Dedifferentiated amniotic fluid mesenchymal stem cell (primary cell): ENCODE data around the gene PPP6R1.

Experiments
- DNase-seq: peaks from one replicate; pipeline ENCODE4 v3.0.0-alpha.2; 2016; ENCODE audit errors: extremely low spot score

Gene PPP6R1

GRCh38 chr19:55258828-55259539 lies at the start of gene PPP6R1:
PPP6R1 (minus strand) TSS chr19:55259017; CDS start chr19:55247103, 11,914 bp downstream.
- DNase-seq = peak; percentile 100

DNA sequence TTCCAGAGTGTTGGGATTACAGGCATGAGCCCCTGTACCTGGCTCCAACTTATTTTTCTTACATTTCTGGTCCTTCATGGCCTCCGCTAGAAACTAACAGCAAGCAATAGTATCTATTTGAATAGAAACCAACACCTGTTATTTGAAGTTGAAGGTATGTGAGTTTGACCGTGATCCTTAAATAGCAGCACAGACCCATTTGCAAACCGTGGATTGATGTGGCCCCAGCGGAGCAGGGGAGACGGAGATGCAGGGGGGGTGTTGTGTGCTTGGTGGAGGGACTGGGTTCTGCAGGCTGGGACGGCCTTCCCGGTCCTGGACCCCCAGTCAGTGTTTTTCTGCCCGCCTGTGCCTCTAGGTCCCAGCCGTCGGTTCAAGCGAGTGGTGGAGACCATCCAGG lies 49.5 kb upstream of the PPP6R1 start:
- no peak for DNase-seq

DNA sequence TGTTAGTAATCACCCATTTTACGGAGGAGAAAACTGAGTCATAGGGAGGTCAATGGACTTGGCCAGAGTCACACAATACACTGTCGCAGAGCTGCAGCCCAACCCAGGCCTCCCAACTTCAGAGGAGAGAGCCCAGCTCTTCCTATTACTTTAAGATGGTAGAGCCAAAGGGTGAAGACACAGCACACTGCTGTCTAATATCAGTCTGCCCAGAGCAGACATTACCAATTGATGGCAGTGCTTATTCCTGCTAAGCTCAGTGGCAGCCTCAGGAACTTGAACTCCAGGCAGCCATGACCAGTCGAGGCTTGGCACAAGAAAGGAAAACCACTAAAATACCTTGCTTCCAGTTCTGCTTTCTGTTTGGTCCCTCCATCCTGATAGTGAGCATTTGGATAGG lies 47.9 kb upstream of the PPP6R1 start:
- no peak for DNase-seq

DNA sequence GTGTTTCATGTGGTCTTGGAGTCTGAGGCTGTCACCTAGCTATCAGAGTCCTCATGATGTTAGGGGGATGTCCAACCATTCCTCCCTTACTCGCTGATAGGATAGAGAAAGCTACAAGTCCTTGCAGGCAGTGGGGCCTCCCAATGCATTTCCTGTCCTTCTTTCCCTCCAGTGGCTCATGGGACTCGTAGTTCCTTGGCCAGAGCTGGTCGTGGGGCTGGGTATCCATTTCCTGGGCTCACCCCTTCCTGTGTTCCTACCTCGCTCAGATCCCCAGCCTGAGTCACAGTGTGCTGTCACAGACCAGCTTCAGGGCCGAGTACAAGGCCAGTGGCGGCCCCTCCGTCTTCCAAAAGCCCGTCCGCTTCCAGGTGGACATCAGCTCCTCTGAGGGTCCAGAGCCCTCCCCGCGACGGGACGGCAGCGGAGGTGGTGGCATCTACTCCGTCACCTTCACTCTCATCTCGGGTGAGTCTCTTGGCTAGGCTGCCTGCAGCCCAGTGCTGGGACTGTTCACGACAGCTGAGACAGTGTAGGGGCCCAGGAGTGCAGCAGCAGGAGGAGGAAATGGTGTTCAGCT lies 47.3 kb upstream of the PPP6R1 start:
- no peak for DNase-seq

DNA sequence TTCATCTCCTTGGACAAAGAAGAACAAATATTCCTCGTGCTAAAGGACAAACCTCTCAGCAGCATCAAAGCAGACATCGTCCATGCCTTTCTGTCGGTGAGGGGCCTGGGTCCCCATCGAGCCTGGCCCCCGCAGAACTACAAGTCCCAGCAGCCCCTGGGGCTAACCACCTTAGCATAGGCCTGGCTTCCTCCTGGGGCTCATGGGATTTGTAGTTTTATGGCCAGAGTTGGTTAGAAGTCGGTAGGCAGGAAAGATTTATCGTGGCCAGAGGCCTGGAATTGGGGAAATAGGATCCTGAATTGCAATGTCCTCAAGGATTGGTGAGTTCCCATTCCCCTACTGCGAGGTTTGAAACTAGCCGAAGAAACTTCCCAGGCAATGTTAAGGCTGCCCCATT lies 46.7 kb upstream of the PPP6R1 start:
- DNase-seq = no peak

DNA sequence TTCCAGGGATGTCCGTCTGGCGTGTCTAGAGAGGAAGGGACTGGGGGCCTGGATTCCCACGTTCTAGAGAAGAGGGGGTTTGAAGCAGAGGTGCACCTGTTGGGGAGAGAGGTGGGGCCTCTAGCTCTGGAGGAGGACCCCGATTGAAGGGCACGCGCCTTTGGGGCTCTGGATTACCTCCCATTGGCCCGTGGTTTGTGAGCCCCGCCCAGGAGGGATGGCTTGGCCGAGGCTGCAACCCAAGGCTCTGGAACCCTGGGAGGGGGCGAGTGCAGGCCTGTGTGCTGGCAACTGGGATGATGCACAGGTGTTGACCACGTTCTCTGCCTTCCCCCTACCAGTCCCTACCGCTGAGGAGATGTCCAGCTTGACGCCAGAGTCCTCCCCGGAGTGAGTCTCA lies 46.2 kb upstream of the PPP6R1 start:
- no peak for DNase-seq

- no peak for DNase-seq
Observed at GRCh38 chr19:55304279-55304978, 45.6 kb upstream of the PPP6R1 start.

DNA sequence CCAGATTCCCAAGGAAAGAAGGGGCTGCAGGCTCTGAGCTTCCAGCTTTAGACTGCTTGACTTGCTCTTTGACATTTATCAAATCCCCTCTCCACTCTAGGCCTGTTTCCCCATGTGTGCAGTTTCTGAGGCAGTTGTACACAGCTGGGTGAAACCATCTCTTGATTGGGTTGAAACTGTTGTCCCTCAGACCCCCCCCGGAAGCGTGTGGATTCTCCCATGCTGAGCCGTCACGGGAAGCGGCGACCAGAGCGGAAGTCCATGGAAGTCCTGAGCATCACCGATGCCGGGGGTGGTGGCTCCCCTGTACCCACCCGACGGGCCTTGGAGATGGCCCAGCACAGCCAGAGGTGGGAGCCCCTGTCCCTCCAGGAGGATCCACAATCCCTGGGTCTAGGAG lies 44.7 kb upstream of the PPP6R1 start:
- DNase-seq = no peak

- DNase-seq = no peak
Observed at GRCh38 chr19:55302318-55302703, 43.5 kb upstream of the PPP6R1 start.

DNA sequence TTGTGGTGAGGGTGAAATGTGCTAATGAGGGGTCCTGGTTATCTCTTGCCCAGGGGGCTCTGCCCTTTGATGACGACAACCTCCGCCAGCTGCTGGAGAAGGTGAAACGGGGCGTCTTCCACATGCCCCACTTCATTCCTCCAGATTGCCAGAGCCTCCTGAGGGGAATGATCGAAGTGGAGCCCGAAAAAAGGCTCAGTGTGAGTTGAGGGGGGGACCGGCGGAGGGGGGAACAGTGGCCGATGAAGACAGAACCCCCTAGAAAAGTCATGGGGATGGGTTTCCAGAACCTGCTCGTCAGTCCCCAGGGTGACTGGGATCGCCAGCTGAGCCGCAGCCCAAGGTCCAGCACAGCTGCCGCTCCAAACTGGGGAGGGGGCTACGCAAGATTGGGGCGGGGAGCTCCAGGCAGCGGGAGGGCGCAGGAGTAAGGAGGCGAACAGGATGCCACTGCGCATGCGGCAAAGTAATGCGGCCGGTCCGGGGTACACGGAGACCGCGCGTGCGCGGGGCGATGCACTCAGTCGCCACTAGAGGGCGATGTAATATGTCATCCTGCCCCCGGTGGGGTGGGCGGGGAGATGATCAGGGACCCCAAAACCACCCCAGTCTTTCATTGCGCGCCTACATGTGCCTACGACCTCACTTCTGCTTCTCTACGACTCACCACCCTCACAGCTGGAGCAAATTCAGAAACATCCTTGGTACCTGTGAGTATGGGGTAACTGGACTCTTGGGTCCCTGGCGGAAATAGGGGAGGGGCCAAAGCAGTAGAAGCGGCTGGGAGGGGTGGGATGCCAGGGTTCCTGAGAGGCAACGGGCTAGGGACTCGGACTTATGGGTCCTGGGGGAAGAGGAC lies 42.9 kb upstream of the PPP6R1 start:
- peak; percentile 58 for DNase-seq

DNA sequence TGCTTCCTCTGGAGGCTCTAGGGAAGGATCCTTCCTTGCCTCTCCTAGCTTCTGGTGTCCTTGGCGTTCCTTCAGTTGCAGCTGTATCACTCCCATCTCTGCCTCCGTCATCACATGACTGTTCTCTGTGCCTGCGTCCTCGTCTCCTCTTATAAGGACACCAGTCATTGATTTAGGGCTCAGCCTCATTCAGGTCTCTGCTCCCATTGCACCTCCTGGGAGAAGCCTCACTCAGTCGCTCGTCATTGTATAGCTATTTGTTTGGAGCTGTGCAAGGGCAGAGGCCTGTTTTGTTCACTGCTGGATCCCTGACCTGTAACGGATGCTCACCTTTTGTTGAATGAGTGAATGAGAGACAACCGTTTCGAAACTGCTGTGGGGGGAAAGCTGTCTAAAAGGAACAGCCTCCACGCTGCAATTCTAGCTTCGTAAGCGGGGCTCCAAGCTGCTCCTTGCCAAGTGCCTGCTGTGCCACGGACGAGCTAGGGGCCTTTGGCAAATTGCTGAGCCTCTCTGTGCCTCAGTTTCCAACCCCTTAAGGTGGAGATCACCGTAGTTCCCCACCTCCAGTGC lies 42.2 kb upstream of the PPP6R1 start:
- DNase-seq = no peak

DNA sequence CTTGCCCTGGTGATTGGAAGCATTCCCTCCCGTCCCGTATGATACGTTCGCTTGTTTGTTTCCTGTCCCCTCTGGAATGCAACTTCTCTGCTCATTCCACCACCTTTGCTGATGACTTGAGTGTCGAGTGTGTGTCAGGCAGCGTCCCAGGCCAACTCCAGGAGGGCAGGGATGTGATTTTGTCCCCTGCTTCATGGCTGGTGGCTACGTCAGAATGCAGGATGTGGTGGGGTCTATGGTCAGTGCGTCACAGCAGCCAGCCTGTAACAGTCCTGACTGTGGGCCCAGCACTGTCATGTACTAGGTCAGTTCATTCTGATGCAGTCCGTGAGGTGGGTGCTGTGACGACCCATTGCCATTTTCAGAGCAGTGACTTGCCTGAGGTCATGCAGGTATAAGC lies 41.2 kb upstream of the PPP6R1 start:
- no peak for DNase-seq

GRCh38 chr19:55297267-55297666 lies 38.5 kb upstream of the PPP6R1 start:
- no peak for DNase-seq

GRCh38 chr19:55289117-55289796 lies 30.4 kb upstream of the PPP6R1 start:
- no peak for DNase-seq

DNA sequence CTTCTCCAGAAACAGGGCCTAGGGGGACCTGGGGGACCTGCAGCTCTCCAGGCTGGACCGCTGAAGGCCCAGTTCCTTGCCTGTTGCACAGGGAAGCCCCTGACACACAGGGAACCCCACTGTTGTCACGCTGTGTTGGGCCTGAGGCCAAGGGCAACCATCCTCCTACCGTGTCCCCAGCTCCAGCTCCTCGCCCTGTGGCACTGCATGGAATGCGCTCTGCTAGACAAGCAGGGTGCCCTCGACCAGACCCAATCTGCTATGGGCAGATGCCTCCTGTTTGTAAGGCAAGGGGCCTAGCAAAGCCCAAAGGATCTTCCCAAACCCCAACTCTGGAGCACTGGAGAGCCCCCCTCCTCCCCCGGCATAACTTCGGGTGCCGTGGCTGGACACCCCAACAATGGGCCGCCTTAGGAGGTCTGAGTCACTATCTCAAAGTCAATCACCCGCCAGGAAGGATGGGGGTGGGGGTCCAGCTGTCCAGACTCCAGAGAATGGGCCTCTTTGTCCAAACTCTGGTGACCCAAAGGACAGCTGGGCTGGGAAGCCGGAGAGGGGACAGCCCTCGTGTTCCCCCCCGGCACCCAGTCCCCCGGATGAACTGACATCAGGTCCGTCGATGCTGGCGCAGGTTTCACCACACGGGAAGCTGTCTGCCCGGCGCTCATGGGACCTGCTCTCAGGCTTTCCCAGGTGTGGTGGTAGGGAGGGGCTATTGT lies 28.7 kb upstream of the PPP6R1 start:
- no peak for DNase-seq

DNA sequence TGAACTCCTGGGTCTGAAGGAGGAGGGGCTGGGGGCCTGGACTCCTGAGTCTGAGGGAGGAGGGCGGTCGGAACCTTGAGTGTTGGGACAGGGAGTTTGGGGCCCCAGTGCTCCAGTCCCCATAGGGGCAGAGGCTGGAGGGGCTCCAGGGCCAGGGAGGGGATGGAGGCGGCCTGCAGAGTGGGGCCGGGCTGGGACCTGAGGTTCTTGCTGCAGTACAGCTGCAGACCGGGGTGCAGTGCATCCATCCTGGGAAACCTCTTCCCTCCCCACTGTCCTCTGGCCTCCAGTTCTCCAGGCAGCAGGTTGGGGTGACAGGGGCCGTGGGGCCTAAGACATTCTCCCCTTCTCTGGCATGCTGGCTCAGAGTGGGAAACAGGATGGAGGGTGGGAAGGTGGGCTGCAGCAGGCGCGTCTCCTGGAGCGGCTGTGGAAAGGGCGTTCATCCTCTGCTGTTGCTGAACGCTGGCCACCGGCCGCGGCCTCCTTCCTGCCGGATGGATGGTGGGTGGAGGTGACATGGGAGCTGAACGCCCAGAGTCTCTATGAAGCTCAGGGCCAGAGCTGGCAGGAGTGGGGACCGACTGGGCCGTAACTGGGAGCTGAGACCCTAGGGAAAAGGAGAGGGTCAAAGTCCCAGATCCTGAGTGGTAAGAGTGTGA lies 26.5 kb upstream of the PPP6R1 start:
- DNase-seq = no peak

DNA sequence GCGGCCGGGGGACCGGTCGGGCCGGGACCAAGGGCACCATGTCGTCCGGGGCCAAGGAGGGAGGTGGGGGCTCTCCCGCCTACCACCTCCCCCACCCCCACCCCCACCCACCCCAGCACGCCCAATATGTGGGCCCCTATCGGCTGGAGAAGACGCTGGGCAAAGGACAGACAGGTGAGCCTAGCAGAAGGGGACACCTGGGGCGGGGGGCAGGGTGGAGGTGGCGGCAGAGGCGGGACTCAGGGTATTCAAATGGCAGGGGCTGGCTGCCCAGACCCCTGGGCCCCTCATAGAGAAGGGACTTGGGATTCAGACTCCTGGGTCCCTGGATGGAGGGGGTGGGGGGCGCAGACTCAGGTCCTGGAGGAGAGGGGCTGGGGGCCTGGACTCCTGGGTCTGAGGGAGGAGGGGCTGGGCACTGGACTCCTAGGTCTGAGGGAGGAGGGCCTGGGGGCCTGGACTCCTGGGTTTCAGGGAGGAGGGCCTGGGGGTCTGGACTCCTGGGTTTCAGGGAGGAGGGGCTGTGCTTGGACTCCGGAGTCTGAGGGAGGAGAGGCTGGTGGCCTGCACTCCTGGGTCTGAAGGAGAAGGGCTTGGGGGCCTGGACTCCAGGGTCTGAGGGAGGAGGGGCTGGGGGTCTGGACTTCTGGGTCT lies 25.7 kb upstream of the PPP6R1 start:
- no peak for DNase-seq

DNA sequence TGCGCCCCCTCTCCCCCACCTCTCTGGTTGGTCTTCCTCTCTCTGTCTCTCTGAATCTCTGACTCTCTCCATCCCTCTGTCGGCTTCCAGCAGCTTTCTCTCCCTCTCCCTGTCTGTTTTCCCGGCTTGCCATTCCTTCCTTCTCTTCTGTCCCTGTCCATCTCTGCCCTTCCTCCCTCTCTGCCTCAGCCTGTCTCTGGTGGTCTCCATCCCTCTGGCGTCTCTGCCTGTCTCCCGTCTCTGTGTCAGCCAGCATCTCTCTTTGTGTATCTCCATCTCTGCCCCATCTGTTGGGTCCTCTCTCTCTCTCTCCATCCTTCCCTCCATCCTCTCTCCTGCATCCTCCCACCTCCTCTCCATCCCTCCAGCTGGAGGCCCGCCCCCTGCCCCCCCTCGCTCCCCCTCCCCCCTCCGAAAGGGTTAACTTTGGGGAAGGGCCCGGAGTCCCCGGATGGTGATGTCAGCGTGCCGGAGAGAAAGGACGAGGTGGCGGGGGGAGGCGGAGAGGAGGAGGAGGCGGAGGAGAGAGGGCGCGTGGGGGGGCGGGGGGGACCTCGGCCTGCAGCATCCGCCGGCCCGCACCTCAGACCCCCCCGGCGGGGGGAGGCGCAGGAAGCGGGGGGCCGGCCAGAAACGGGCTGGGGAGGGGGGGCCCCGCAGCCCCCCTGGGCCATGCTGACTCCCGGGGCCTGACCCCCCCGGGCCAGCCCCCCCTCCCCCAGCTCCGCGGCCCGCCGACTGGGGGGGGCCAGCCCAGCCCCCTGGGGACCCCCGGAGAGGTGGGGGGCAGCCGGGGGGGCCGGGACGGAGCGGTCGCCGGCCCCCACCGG lies 24.9 kb upstream of the PPP6R1 start, which contains the start of gene BRSK1:
Gene BRSK1, plus strand, starts transcription at position 450 of the 830 bp plus-strand sequence. CDS start 446 bp downstream, outside the sequence.
- peak; percentile 62 for DNase-seq
